ENCODE results near the gene CTNNAL1. TPM values are rescaled to one million over a fixed set of nuclear protein-coding genes. Genes with fewer than 3 reads are reported as not detected.
"Not testable (repeated sequence)": the region's sequence is repeated elsewhere in the genome, so short reads cannot be mapped to it uniquely, and the experiment has no call there.

CTNNAL1 gene, protein sequence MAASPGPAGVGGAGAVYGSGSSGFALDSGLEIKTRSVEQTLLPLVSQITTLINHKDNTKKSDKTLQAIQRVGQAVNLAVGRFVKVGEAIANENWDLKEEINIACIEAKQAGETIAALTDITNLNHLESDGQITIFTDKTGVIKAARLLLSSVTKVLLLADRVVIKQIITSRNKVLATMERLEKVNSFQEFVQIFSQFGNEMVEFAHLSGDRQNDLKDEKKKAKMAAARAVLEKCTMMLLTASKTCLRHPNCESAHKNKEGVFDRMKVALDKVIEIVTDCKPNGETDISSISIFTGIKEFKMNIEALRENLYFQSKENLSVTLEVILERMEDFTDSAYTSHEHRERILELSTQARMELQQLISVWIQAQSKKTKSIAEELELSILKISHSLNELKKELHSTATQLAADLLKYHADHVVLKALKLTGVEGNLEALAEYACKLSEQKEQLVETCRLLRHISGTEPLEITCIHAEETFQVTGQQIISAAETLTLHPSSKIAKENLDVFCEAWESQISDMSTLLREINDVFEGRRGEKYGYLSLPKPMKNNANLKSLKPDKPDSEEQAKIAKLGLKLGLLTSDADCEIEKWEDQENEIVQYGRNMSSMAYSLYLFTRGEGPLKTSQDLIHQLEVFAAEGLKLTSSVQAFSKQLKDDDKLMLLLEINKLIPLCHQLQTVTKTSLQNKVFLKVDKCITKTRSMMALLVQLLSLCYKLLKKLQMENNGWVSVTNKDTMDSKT
- 100 to 1,000 TPM; 106 to 231 (median 156) TPM for total RNA-seq

DNA sequence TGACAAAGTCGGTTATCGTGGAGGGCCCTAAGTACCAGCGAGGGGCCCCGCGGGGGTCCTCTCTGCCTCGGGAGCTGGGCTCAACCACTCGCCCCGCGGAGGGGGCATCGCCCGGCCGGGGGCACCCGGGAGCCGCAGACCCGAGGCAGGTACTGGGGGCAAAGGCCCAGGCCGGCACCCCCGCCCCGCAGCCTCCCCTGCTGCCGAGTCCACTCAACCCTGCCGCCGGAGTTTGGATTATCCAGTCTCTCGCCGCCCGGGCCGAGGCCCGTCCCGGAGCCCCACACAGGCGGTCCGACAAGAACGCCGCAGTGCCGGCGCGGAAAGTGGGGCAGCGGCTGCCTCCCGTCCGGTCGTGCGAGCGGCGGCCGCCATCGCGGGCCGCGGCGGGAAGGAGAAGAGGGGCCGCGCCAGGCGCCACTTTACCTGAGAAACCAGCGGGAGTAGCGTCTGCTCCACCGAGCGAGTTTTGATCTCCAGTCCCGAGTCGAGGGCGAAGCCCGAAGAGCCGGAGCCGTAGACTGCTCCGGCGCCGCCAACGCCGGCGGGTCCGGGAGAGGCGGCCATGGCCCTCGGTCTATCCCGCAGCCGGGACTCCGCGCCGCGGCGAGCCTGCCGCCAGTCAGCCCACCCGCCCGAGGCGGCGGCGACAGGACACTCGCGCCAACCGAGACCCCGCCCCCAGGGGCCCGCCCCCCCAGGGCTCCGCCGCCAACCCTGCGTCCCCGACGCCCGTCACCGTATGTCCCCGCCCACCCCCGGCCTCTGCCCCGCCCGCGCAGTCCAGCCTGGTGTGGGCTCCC is at the start of gene CTNNAL1:
Gene CTNNAL1, minus strand, starts transcription at position 624 of the 803 bp plus-strand sequence. Its CDS starts 57 bp downstream, at position 567.
- H3K27me3 ChIP-seq = no peaks in the 10 kb centered on the region
- WGBS, 2 donors = 0% methylated on average over 18 of the region's 99 CpGs; no CpG with 5 or more reads in 1 of the 2 donors
- peak within 1 kb of the TSS; percentile 38 to 93 (median 45) for H3K4me3 ChIP-seq (replicated peaks in 1 of 3)
- TF ChIP-seq, protein P1, sequence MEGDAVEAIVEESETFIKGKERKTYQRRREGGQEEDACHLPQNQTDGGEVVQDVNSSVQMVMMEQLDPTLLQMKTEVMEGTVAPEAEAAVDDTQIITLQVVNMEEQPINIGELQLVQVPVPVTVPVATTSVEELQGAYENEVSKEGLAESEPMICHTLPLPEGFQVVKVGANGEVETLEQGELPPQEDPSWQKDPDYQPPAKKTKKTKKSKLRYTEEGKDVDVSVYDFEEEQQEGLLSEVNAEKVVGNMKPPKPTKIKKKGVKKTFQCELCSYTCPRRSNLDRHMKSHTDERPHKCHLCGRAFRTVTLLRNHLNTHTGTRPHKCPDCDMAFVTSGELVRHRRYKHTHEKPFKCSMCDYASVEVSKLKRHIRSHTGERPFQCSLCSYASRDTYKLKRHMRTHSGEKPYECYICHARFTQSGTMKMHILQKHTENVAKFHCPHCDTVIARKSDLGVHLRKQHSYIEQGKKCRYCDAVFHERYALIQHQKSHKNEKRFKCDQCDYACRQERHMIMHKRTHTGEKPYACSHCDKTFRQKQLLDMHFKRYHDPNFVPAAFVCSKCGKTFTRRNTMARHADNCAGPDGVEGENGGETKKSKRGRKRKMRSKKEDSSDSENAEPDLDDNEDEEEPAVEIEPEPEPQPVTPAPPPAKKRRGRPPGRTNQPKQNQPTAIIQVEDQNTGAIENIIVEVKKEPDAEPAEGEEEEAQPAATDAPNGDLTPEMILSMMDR (IDR thresholded peaks at IDR 0.05) = no peak
- TF ChIP-seq POLR2A (IDR thresholded peaks at IDR 0.05) = peak; percentile 69 to 94
- H3K36me3 ChIP-seq = no peaks in the 10 kb centered on the region
- peaks cover 60 to 63% of the 10 kb centered on the region in 2 donors for H3K4me1 ChIP-seq
- intact Hi-C loops (cut with DNase I) = no loop called here
- peak; percentile 95 for DNase-seq
- H3K27ac ChIP-seq = peak within 1 kb of the TSS; percentile 95 to 99 (median 99)
- no peaks in the 10 kb centered on the region for H3K9me3 ChIP-seq

DNA sequence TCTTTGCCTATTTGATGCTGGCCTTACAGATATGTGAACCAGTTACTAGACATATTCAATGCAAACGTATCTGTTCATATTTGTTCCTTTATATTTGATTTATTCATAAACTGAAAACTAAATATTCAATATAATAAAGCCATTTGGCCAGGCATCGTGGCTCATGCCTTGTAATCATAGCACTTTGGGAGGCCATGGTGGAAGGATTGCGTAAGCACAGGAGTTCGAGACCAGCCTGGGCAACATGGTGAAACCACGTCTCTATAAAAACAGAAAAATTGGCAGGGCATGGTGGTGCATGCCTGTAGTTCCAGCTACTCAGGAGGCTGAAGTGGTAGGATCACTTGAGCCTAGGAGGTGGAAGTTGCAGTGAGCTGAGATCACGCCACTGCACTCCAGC is 49.2 kb upstream of the CTNNAL1 start:
- Histone ChIP-seq H3K4me1 (peaks cover 6 to 7% of the 10 kb centered on the region in 2 donors), H3K27ac (no peak overlapping the region), H3K27me3 (no peaks in the 10 kb centered on the region), H3K36me3 (peaks cover 34 to 39% of the 10 kb centered on the region in 2 donors), H3K4me3 (replicated peaks in 1 of 3) (no peak overlapping the region), H3K9me3 (no peaks in the 10 kb centered on the region)
- DNase-seq = peak; percentile 35 to 41
- no peak for TF ChIP-seq POLR2A (IDR thresholded peaks at IDR 0.05)
- TF ChIP-seq, protein P1 (IDR thresholded peaks at IDR 0.05) = no peak
- WGBS, 2 donors = 72 to 73% methylated on average over 6 of the region's 6 CpGs
- intact Hi-C loops (cut with DNase I) = no loop called here

DNA sequence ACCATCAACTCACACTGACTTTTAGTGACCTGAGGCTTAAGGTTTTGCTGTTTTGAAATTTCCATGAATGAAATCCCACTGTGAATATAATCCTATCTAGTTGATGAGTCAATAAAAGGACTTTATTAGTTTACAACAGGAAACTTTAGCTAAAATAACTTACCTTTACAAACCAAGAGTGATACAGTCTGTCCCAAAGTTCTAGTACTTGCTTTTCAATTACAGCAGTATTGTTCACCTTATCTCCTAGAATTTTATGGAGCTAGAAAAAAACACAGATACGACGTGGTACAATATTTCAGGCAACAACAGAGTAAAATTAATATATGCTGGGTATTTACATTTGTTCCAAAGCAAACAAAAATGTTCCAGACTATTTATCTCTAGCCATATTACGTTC is 46.9 kb upstream of the CTNNAL1 start:
- H3K27me3 ChIP-seq = no peaks in the 10 kb centered on the region
- no peak overlapping the region for H3K27ac ChIP-seq
- WGBS, 2 donors = 61 to 76% methylated on average over 3 of the region's 3 CpGs
- TF ChIP-seq, protein P1 (IDR thresholded peaks at IDR 0.05) = no peak
- no peak for TF ChIP-seq POLR2A (IDR thresholded peaks at IDR 0.05)
- H3K9me3 ChIP-seq = no peaks in the 10 kb centered on the region
- intact Hi-C loops (cut with DNase I) = no loop called here
- H3K36me3 ChIP-seq = peaks cover 40 to 45% of the 10 kb centered on the region in 2 donors
- no peak overlapping the region for H3K4me3 ChIP-seq (replicated peaks in 1 of 3)
- H3K4me1 ChIP-seq = peaks cover 6 to 7% of the 10 kb centered on the region in 2 donors
- no peak for DNase-seq

DNA sequence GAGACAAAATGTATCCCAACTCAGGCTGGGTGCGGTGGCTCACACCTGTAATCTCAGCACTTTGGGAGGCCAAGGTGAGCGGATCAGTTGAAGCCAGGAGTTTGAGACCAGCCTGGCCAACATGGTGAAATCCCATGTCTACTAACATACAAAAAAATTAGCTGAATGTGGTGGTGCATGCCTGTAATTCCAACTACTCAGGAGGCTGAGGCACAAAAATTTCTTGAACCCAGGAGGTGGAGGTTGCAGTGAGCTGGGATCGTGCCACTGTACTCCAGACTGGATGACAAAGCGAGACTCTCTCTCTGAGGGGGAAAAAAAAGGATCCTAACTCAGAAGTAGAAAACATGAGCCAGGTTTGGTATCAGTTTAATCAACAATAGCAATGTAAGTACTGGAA is 39.8 kb upstream of the CTNNAL1 start:
- intact Hi-C loops (cut with DNase I); DNase-seq; H3K27me3 ChIP-seq; H3K9me3 ChIP-seq; H3K27ac ChIP-seq; H3K4me1 ChIP-seq; H3K4me3 ChIP-seq (replicated peaks in 1 of 3): not testable (repeated sequence)
- H3K36me3 ChIP-seq = peaks cover 36 to 62% of the 10 kb centered on the region in 2 donors
- 96 to 97% methylated on average over 4 of the region's 4 CpGs for WGBS, 2 donors

DNA sequence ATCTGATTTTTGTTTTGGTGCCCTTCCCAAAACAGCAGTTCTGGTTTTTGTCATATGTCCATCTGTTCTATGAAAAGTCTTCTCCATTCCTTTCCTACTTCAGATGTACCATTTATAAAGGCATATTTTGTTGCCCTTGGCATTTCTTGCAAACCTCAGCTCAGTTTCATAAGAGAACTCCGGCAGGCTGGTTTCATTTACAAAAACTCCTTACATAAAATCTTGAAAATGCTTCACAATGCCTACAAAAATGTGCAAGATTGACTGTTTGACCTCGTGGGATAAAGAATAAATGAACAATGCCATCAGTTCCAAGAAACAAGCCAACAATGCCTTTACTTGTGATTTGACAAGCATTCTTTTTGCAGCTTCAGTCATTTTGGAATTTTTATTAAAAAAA is 39.1 kb upstream of the CTNNAL1 start:
- H3K27ac ChIP-seq = no peak overlapping the region
- H3K4me1 ChIP-seq = no peaks in the 10 kb centered on the region
- no peak for DNase-seq
- H3K4me3 ChIP-seq (replicated peaks in 1 of 3) = no peak overlapping the region
- WGBS, 2 donors = 86 to 89% methylated on average over 2 of the region's 2 CpGs
- TF ChIP-seq POLR2A (IDR thresholded peaks at IDR 0.05) = no peak
- no peaks in the 10 kb centered on the region for H3K9me3 ChIP-seq
- intact Hi-C loops (cut with DNase I) = no loop called here
- H3K27me3 ChIP-seq = no peaks in the 10 kb centered on the region
- peaks cover 40 to 64% of the 10 kb centered on the region in 2 donors for H3K36me3 ChIP-seq

Measured in thyroid gland (tissue), 4 donors.